ENCODE measurements around the gene ALOX5. TPM values are rescaled to one million over a fixed set of nuclear protein-coding genes. Genes with fewer than 3 reads are reported as not detected.
"Not testable (repeated sequence)": the region's sequence is repeated elsewhere in the genome, so short reads cannot be mapped to it uniquely, and the experiment has no call there.

The ALOX5 gene
- total and polyA plus RNA-seq, 2 of the 4 experiments (the other 2 are of a cell fraction) = not detected

- WGBS, 2 experiments (ENCODE audit: extremely low coverage in 2 of 2, insufficient read length in 1 of 2) = no CpG with 5 or more reads among the region's 7 CpGs
- H3K4me2 ChIP-seq (ENCODE audit: low read depth, low read length); H2BK5ac ChIP-seq (ENCODE audit: low read depth, low read length, poor library complexity, severe bottlenecking); H3K27ac ChIP-seq (ENCODE audit: insufficient read depth, low read length); H4K91ac ChIP-seq (ENCODE audit: insufficient read depth, low read depth, low read length); H3K23ac ChIP-seq (ENCODE audit: low read depth, low read length); H3K9me1 ChIP-seq (ENCODE audit: insufficient read depth, low read length); POLR2A ChIA-PET (ENCODE audit: unreplicated experiment); H3K4me3 ChIP-seq (ENCODE audit: insufficient read depth, low read depth, low read length); intact Hi-C loops (cut with micrococcal nuclease); ATAC-seq (ENCODE audit: low read depth); H2AK5ac ChIP-seq (ENCODE audit: low read depth, low read length); H2AFZ ChIP-seq (replicated peaks; ENCODE audit: low read length, poor library complexity); H2BK120ac ChIP-seq (ENCODE audit: low read depth, low read length); H2BK20ac ChIP-seq (ENCODE audit: low read depth, low read length); DNase-seq; H3K9me3 ChIP-seq (ENCODE audit: control insufficient read depth, insufficient read depth, low read length); H3K27me3 ChIP-seq (ENCODE audit: control insufficient read depth, insufficient read depth, low read length); H2BK15ac ChIP-seq (ENCODE audit: low read depth, low read length); H3K9ac ChIP-seq (ENCODE audit: low read depth, low read length); H4K8ac ChIP-seq (ENCODE audit: low read depth in 2 of 2, low read length in 2 of 2); BruUV-seq (replicated peaks); CTCF ChIA-PET; in situ Hi-C loops (cut with MboI; ENCODE audit: low sequenced_read_pairs); H4K5ac ChIP-seq (ENCODE audit: low read depth, low read length); dilution Hi-C loops (cut with HindIII; ENCODE audit: low sequenced_read_pairs, unreplicated experiment); H3K36me3 ChIP-seq (ENCODE audit: control insufficient read depth, insufficient read depth, low read length); H3K14ac ChIP-seq (replicated peaks; ENCODE audit: low read depth, low read length); H3K79me1 ChIP-seq (ENCODE audit: low read depth in 1 of 2, low read length in 2 of 2); H3K56ac ChIP-seq (ENCODE audit: extremely low read depth, insufficient read depth, low read length); H4K20me1 ChIP-seq (ENCODE audit: insufficient read depth, low read length); H2AK9ac ChIP-seq (replicated peaks; ENCODE audit: low read depth, low read length, poor library complexity); H3K4ac ChIP-seq (ENCODE audit: low read depth, low read length); H3K4me1 ChIP-seq (ENCODE audit: control insufficient read depth, insufficient read depth, low read length); H3K18ac ChIP-seq (ENCODE audit: low read depth, low read length): not testable (repeated sequence)
Observed at GRCh38 chr10:45358961-45359360, 15.1 kb upstream of the ALOX5 start.

- H3K14ac ChIP-seq (replicated peaks; ENCODE audit: low read depth, low read length); H3K79me1 ChIP-seq (ENCODE audit: low read depth in 1 of 2, low read length in 2 of 2); H2BK15ac ChIP-seq (ENCODE audit: low read depth, low read length); BruUV-seq (replicated peaks); intact Hi-C loops (cut with micrococcal nuclease); H3K4ac ChIP-seq (ENCODE audit: low read depth, low read length); CTCF ChIA-PET; H3K27me3 ChIP-seq (ENCODE audit: control insufficient read depth, insufficient read depth, low read length); H2BK5ac ChIP-seq (ENCODE audit: low read depth, low read length, poor library complexity, severe bottlenecking); H3K27ac ChIP-seq (ENCODE audit: insufficient read depth, low read length); DNase-seq; H2BK120ac ChIP-seq (ENCODE audit: low read depth, low read length); H2BK20ac ChIP-seq (ENCODE audit: low read depth, low read length); POLR2A ChIA-PET (ENCODE audit: unreplicated experiment); H2AK9ac ChIP-seq (replicated peaks; ENCODE audit: low read depth, low read length, poor library complexity); H3K4me1 ChIP-seq (ENCODE audit: control insufficient read depth, insufficient read depth, low read length); in situ Hi-C loops (cut with MboI; ENCODE audit: low sequenced_read_pairs); H4K5ac ChIP-seq (ENCODE audit: low read depth, low read length); H3K9me3 ChIP-seq (ENCODE audit: control insufficient read depth, insufficient read depth, low read length); H2AK5ac ChIP-seq (ENCODE audit: low read depth, low read length); H3K56ac ChIP-seq (ENCODE audit: extremely low read depth, insufficient read depth, low read length); H4K91ac ChIP-seq (ENCODE audit: insufficient read depth, low read depth, low read length); H2AFZ ChIP-seq (replicated peaks; ENCODE audit: low read length, poor library complexity); H3K9me1 ChIP-seq (ENCODE audit: insufficient read depth, low read length); dilution Hi-C loops (cut with HindIII; ENCODE audit: low sequenced_read_pairs, unreplicated experiment); H3K18ac ChIP-seq (ENCODE audit: low read depth, low read length); H4K20me1 ChIP-seq (ENCODE audit: insufficient read depth, low read length); H3K9ac ChIP-seq (ENCODE audit: low read depth, low read length); H3K4me2 ChIP-seq (ENCODE audit: low read depth, low read length); ATAC-seq (ENCODE audit: low read depth); H3K23ac ChIP-seq (ENCODE audit: low read depth, low read length); H4K8ac ChIP-seq (ENCODE audit: low read depth in 2 of 2, low read length in 2 of 2); H3K36me3 ChIP-seq (ENCODE audit: control insufficient read depth, insufficient read depth, low read length); H3K4me3 ChIP-seq (ENCODE audit: insufficient read depth, low read depth, low read length): not testable (repeated sequence)
- WGBS, 2 experiments (ENCODE audit: extremely low coverage in 2 of 2, insufficient read length in 1 of 2) = 60% methylated on average over 3 of the region's 18 CpGs; no CpG with 5 or more reads in 1 of the 2 experiments
Observed at GRCh38 chr10:45361983-45362799, 11.8 kb upstream of the ALOX5 start.

Measured in IMR-90 (cell line).